K562 (cell line): ENCODE results near the gene S100P. TPM values are rescaled to one million over a fixed set of nuclear protein-coding genes. Genes with fewer than 3 reads are reported as not detected.
A peak's percentile ranks its signal among the peaks of the same experiment; 100 is the strongest.

Source experiments
- ADNP ChIP-seq: fragments of 200-800 bp; sonication (Bioruptor generic); IDR thresholded peaks from 2 replicates; pipeline ENCODE4 v1.6.1; 2016; ENCODE audit warnings: missing genetic modification characterization, missing compliant biosample characterization
- CHCHD3 ChIP-seq: fragments of 250-450 bp; sonication (Bioruptor Pico); IDR thresholded peaks from 2 replicates; pipeline ENCODE4 v2.1.2; 2022; ENCODE audit warnings: mild to moderate bottlenecking
- ELF2 ChIP-seq: fragments of 250-450 bp; sonication (Bioruptor Pico); IDR thresholded peaks from 2 replicates; pipeline ENCODE4 v1.5.0; 2021; ENCODE audit warnings: mild to moderate bottlenecking
- RHOXF2B ChIP-seq: fragments of 250-450 bp; sonication (Bioruptor Pico); conservative IDR thresholded peaks from 2 replicates; pipeline ENCODE4 v1.5.1; 2021
- ZNF217 ChIP-seq: sonication (generic); formaldehyde crosslinking; IDR thresholded peaks from 2 replicates; pipeline ENCODE4 v1.8.0; 2022; ENCODE audit warnings: mild to moderate bottlenecking, missing genetic modification reagents
- ZNF644 ChIP-seq: fragments of 200-800 bp; sonication (Bioruptor generic); IDR thresholded peaks from 2 replicates; pipeline ENCODE4 v1.6.1; 2016; ENCODE audit warnings: low read depth, missing genetic modification characterization, missing compliant biosample characterization
- polyA plus RNA-seq, 8 experiments: library from polyadenylated mRNA; depleted of rRNA in 4 of 8; stranded (reverse) in 5 of 8; unstranded in 3 of 8; fragments of >200 nt; fragmentation: Nextera tagmentation in 2 of 8; fragmentation: Illumina TruSeq in 1 of 8; extraction: Ambion mirVana in 2 of 8; extraction: Trizol in 1 of 8; gene quantifications; 2 replicates each; pipeline versions ENCODE4 v1.2.1 to v1.2.3, GENCODE V29; 2011 to 2014; ENCODE audit warnings: inconsistent platforms in 1 of 8, missing spikeins in 1 of 8
- total RNA-seq, 7 experiments: library from RNA; depleted of rRNA in 6 of 7; stranded (reverse); fragments of >200 nt in 6 of 7; fragmentation: Illumina TruSeq in 2 of 7; extraction: Trizol in 2 of 7; gene quantifications; 2 replicates each; pipeline versions ENCODE4 v1.2.1 to v1.2.3, GENCODE V29; 2011 to 2021; ENCODE audit warnings: low replicate concordance in 1 of 7
- TF ChIP-seq, protein P1 (sequence below): fragments of 250-450 bp; sonication (Bioruptor Pico); IDR thresholded peaks from 2 replicates; pipeline ENCODE4 v1.8.0; 2022; ENCODE audit warnings: moderate library complexity, mild to moderate bottlenecking, inconsistent platforms
- TF ChIP-seq, protein P2 (sequence below): sonication (generic); formaldehyde crosslinking; IDR thresholded peaks from 2 replicates; pipeline ENCODE4 v1.8.0; 2022; ENCODE audit warnings: mild to moderate bottlenecking, missing genetic modification reagents
- TF ChIP-seq, protein P3 (sequence below), 2 experiments: fragments of 450-650 bp; formaldehyde crosslinking in 1 of 2; IDR thresholded peaks; 2 replicates each; pipeline versions ENCODE4 v1.4.0 to v1.6.1; 2014 to 2020; ENCODE audit warnings: mild to moderate bottlenecking in 2 of 2, borderline replicate concordance in 1 of 2, low read depth in 1 of 2
- TF ChIP-seq, protein P4 (sequence below): sonication (generic); formaldehyde crosslinking; IDR thresholded peaks from 2 replicates; pipeline ENCODE4 v1.9.0; 2022; ENCODE audit warnings: mild to moderate bottlenecking, missing genetic modification reagents
- TF ChIP-seq, protein P5 (sequence below): fragments of 250-450 bp; sonication (Bioruptor Pico); IDR thresholded peaks from 2 replicates; pipeline ENCODE4 v1.5.1; 2021; ENCODE audit warnings: mild to moderate bottlenecking

The S100P gene
- total and polyA plus RNA-seq, 9 of the 15 experiments (the other 6 are each of a cell fraction or from before 2014, with no cell fraction given), result 4.1 to 23.8 (median 7.5) TPM

DNA sequence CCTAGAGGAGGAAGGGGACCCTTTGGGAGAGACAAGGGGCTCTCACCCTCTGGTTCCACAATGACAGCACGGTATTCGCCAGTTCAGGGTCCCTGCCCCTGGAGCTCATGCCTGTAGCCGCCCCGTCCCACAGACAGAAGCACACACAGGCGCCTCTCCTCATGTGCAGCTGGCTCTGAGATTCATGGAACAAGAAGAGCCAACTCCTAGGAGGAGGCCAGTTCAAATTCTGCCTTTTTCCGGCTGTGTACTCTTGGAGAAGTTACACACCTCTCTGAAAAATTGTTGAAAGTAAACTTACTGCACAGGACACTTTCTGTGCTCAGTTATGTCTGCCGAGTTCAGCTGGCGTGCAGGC is 37.6 kb downstream of the S100P start (continued):
- TF ChIP-seq, protein P1, sequence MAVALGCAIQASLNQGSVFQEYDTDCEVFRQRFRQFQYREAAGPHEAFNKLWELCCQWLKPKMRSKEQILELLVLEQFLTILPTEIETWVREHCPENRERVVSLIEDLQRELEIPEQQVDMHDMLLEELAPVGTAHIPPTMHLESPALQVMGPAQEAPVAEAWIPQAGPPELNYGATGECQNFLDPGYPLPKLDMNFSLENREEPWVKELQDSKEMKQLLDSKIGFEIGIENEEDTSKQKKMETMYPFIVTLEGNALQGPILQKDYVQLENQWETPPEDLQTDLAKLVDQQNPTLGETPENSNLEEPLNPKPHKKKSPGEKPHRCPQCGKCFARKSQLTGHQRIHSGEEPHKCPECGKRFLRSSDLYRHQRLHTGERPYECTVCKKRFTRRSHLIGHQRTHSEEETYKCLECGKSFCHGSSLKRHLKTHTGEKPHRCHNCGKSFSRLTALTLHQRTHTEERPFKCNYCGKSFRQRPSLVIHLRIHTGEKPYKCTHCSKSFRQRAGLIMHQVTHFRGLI (CRISPR knock-in tag), result no peak
- TF ChIP-seq, protein P2, sequence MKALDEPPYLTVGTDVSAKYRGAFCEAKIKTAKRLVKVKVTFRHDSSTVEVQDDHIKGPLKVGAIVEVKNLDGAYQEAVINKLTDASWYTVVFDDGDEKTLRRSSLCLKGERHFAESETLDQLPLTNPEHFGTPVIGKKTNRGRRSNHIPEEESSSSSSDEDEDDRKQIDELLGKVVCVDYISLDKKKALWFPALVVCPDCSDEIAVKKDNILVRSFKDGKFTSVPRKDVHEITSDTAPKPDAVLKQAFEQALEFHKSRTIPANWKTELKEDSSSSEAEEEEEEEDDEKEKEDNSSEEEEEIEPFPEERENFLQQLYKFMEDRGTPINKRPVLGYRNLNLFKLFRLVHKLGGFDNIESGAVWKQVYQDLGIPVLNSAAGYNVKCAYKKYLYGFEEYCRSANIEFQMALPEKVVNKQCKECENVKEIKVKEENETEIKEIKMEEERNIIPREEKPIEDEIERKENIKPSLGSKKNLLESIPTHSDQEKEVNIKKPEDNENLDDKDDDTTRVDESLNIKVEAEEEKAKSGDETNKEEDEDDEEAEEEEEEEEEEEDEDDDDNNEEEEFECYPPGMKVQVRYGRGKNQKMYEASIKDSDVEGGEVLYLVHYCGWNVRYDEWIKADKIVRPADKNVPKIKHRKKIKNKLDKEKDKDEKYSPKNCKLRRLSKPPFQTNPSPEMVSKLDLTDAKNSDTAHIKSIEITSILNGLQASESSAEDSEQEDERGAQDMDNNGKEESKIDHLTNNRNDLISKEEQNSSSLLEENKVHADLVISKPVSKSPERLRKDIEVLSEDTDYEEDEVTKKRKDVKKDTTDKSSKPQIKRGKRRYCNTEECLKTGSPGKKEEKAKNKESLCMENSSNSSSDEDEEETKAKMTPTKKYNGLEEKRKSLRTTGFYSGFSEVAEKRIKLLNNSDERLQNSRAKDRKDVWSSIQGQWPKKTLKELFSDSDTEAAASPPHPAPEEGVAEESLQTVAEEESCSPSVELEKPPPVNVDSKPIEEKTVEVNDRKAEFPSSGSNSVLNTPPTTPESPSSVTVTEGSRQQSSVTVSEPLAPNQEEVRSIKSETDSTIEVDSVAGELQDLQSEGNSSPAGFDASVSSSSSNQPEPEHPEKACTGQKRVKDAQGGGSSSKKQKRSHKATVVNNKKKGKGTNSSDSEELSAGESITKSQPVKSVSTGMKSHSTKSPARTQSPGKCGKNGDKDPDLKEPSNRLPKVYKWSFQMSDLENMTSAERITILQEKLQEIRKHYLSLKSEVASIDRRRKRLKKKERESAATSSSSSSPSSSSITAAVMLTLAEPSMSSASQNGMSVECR, result 0 out of 2 replicates have a peak, but pooled peaks have one; percentile 42
- TF ChIP-seq ADNP (tag) (peak; percentile 50; the same call in 1 of the 2 replicates), CHCHD3 (CRISPR knock-in tag) (no peak), ELF2 (CRISPR knock-in tag) (no peak), ZNF644 (tag) (0 out of 2 replicates have a peak, but pooled peaks have one; percentile 13), RHOXF2B (CRISPR knock-in tag) (no peak), ZNF217 (CRISPR knock-in tag) (no peak)
- TF ChIP-seq, protein P3, sequence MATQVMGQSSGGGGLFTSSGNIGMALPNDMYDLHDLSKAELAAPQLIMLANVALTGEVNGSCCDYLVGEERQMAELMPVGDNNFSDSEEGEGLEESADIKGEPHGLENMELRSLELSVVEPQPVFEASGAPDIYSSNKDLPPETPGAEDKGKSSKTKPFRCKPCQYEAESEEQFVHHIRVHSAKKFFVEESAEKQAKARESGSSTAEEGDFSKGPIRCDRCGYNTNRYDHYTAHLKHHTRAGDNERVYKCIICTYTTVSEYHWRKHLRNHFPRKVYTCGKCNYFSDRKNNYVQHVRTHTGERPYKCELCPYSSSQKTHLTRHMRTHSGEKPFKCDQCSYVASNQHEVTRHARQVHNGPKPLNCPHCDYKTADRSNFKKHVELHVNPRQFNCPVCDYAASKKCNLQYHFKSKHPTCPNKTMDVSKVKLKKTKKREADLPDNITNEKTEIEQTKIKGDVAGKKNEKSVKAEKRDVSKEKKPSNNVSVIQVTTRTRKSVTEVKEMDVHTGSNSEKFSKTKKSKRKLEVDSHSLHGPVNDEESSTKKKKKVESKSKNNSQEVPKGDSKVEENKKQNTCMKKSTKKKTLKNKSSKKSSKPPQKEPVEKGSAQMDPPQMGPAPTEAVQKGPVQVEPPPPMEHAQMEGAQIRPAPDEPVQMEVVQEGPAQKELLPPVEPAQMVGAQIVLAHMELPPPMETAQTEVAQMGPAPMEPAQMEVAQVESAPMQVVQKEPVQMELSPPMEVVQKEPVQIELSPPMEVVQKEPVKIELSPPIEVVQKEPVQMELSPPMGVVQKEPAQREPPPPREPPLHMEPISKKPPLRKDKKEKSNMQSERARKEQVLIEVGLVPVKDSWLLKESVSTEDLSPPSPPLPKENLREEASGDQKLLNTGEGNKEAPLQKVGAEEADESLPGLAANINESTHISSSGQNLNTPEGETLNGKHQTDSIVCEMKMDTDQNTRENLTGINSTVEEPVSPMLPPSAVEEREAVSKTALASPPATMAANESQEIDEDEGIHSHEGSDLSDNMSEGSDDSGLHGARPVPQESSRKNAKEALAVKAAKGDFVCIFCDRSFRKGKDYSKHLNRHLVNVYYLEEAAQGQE (IDR thresholded peaks at IDR 0.05; ENCODE audit: borderline replicate concordance), result no peak
- TF ChIP-seq, protein P3 (CRISPR knock-in tag; IDR thresholded peaks at IDR 0.05; ENCODE audit: low read depth), result no peak
- TF ChIP-seq, protein P4, sequence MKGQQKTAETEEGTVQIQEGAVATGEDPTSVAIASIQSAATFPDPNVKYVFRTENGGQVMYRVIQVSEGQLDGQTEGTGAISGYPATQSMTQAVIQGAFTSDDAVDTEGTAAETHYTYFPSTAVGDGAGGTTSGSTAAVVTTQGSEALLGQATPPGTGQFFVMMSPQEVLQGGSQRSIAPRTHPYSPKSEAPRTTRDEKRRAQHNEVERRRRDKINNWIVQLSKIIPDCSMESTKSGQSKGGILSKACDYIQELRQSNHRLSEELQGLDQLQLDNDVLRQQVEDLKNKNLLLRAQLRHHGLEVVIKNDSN (CRISPR knock-in tag), result peak; percentile 31; the same call in 1 of the 2 replicates
- TF ChIP-seq, protein P5, sequence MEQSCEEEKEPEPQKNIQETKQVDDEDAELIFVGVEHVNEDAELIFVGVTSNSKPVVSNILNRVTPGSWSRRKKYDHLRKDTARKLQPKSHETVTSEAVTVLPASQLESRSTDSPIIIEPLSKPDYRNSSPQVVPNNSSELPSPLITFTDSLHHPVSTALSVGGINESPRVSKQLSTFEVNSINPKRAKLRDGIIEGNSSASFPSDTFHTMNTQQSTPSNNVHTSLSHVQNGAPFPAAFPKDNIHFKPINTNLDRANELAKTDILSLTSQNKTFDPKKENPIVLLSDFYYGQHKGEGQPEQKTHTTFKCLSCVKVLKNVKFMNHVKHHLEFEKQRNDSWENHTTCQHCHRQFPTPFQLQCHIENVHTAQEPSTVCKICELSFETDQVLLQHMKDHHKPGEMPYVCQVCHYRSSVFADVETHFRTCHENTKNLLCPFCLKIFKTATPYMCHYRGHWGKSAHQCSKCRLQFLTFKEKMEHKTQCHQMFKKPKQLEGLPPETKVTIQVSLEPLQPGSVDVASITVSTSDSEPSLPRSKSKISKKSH, result no peak
